Raji (cell line): ENCODE data around the gene CBX2.

Experiments used
- POLR2A ChIP-seq: IDR thresholded peaks from 2 replicates; pipeline ENCODE4 v1.6.1; 2011; ENCODE audit warnings: low read depth, low read length, control low read depth; ENCODE audit not compliant: insufficient read depth

CBX2 gene

GRCh38 chr17:79835953-79836509, 58.1 kb downstream of the CBX2 start:
- TF ChIP-seq POLR2A: no peak

- no peak for TF ChIP-seq POLR2A
Measured at GRCh38 chr17:79836510-79836971, 58.6 kb downstream of the CBX2 start.

- TF ChIP-seq POLR2A: no peak
Measured at GRCh38 chr17:79836972-79837887, 59.3 kb downstream of the CBX2 start.
